Keratinocyte (primary cell): ENCODE measurements around the gene ZNF710. TPM values are rescaled to one million over a fixed set of nuclear protein-coding genes. Genes with fewer than 3 reads are reported as not detected.

Source experiments
- DNase-seq: peaks from one replicate; pipeline ENCODE4 v3.0.0-alpha.2; 2011; ENCODE audit warnings: low read depth, missing footprints, low spot score
- FAIRE-seq: peaks from 2 replicates; lab custom pipeline; 2011; peaks lifted over from hg19 to GRCh38; lab: Jason Lieb, UNC
- H2AFZ ChIP-seq: 2 replicates; pipeline ENCODE4 v1.6.0; 2012; ENCODE audit warnings: low read length, control low read depth, inconsistent platforms; ENCODE audit not compliant: control insufficient read depth
- H3K27ac ChIP-seq: 2 replicates; pipeline ENCODE4 v1.5.1; 2011; ENCODE audit warnings: low read length; ENCODE audit not compliant: control insufficient read depth, insufficient read depth
- H3K27me3 ChIP-seq: 3 replicates; pipeline ENCODE4 v1.6.0; 2011; ENCODE audit warnings: low read length; ENCODE audit not compliant: control insufficient read depth, insufficient read depth; ENCODE audit errors: extremely low read depth
- H3K36me3 ChIP-seq, 2 experiments: 2 replicates in 1 of 2; 3 replicates in 1 of 2; pipeline ENCODE4 v1.5.1; 2011; ENCODE audit warnings: low read length in 2 of 2, mild to moderate bottlenecking in 1 of 2; ENCODE audit not compliant: control insufficient read depth in 2 of 2, insufficient read depth in 2 of 2; ENCODE audit errors: extremely low read depth in 1 of 2
- H3K4me1 ChIP-seq: 3 replicates; pipeline ENCODE4 v1.5.1; 2011; ENCODE audit warnings: low read length; ENCODE audit not compliant: control insufficient read depth, insufficient read depth; ENCODE audit errors: extremely low read depth
- H3K4me2 ChIP-seq: 3 replicates; pipeline ENCODE4 v1.6.0; 2011; ENCODE audit warnings: low read depth, low read length; ENCODE audit not compliant: control insufficient read depth, insufficient read depth; ENCODE audit errors: extremely low read depth
- H3K4me3 ChIP-seq, 3 experiments: fragments of 200-600 bp in 1 of 3; sonication (generic) in 1 of 3; 2 replicates in 2 of 3; 3 replicates in 1 of 3; pipeline ENCODE4 v1.5.1; 2011 to 2016; ENCODE audit warnings: low read length in 3 of 3, mild to moderate bottlenecking in 3 of 3, control low read depth in 2 of 3, inconsistent platforms in 1 of 3, low read depth in 1 of 3, mixed read lengths in 1 of 3, mixed run types in 1 of 3, moderate library complexity in 1 of 3; ENCODE audit not compliant: control insufficient read depth in 2 of 3, insufficient read depth in 2 of 3; ENCODE audit errors: extremely low read depth in 1 of 3
- H3K79me2 ChIP-seq: 2 replicates; pipeline ENCODE4 v1.6.0; 2012; ENCODE audit warnings: low read length; ENCODE audit not compliant: control insufficient read depth, insufficient read depth
- H3K9ac ChIP-seq: 3 replicates; pipeline ENCODE4 v1.6.0; 2011; ENCODE audit warnings: low read length; ENCODE audit not compliant: control insufficient read depth, insufficient read depth; ENCODE audit errors: extremely low read depth
- H3K9me1 ChIP-seq: 3 replicates; pipeline ENCODE4 v1.6.0; 2011; ENCODE audit warnings: low read length; ENCODE audit not compliant: control insufficient read depth, insufficient read depth; ENCODE audit errors: extremely low read depth
- H3K9me3 ChIP-seq: 2 replicates; pipeline ENCODE4 v1.5.1; 2012; ENCODE audit warnings: low read depth, low read length; ENCODE audit not compliant: control insufficient read depth
- H4K20me1 ChIP-seq: 3 replicates; pipeline ENCODE4 v1.6.0; 2011; ENCODE audit warnings: low read length; ENCODE audit not compliant: control insufficient read depth, insufficient read depth; ENCODE audit errors: extremely low read depth
- EZH2 ChIP-seq: IDR thresholded peaks from one replicate; pipeline ENCODE4 v1.6.1; 2012; ENCODE audit warnings: inconsistent platforms, mild to moderate bottlenecking, low read length, moderate library complexity
- dilution Hi-C: fragments of 300-500 bp; cut with MboI; formaldehyde crosslinking; loops from one replicate; pipeline ENCODE4 v1.7.0; 2020; ENCODE audit warnings: low sequenced_read_pairs; ENCODE audit not compliant: extremely low pct_ligation_motif_present
- polyA plus RNA-seq, 5 experiments: library from polyadenylated mRNA; depleted of rRNA in 3 of 5; stranded (reverse) in 3 of 5; stranded (forward) in 1 of 5; unstranded in 1 of 5; fragments of >200 nt; gene quantifications; 1 replicate in 1 of 5; 2 replicates in 3 of 5; 3 replicates in 1 of 5; pipeline versions ENCODE4 v1.2.1 to v1.2.3, GENCODE V29; 2011 to 2012; ENCODE audit warnings: missing spikeins in 2 of 5, low read depth in 1 of 5, low replicate concordance in 1 of 5
- TF ChIP-seq, protein P1 (sequence below), 3 experiments: IDR thresholded peaks in 1 of 3; conservative IDR thresholded peaks in 1 of 3; optimal IDR thresholded peaks in 1 of 3; 2 replicates in 2 of 3; 3 replicates in 1 of 3; pipeline versions ENCODE3 to v1.5.1; 2011; ENCODE audit warnings: low read length in 3 of 3, mild to moderate bottlenecking in 3 of 3, moderate library complexity in 2 of 3, control low read depth in 1 of 3, inconsistent platforms in 1 of 3; ENCODE audit not compliant: insufficient read depth in 2 of 3; ENCODE audit errors: extremely low read depth in 1 of 3

Gene ZNF710
- polyA plus RNA-seq, 1 donor (not counting 4 experiments of a cell fraction or from before 2014, with no cell fraction given): 4.5 TPM

DNA sequence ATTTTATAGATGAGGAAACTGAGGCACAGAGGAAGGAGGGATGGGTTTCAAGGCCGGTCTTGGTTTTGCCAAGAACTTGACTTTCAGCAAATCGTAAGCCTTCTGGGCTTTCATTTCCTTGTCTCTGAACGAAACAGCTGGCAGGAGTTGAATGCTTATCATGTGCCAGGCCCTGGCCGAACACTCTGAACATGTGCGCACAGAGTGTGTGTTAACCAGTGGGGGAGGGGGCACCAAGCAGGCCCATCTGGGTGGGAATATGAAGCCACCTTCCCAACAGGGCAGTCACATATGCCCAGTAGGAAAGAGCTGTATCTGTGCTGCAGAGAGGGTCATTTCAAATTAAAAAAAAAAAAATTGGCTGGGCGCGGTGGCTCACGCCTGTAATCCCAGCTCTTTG, 29.3 kb downstream of the ZNF710 start:
- FAIRE-seq: no peak

DNA sequence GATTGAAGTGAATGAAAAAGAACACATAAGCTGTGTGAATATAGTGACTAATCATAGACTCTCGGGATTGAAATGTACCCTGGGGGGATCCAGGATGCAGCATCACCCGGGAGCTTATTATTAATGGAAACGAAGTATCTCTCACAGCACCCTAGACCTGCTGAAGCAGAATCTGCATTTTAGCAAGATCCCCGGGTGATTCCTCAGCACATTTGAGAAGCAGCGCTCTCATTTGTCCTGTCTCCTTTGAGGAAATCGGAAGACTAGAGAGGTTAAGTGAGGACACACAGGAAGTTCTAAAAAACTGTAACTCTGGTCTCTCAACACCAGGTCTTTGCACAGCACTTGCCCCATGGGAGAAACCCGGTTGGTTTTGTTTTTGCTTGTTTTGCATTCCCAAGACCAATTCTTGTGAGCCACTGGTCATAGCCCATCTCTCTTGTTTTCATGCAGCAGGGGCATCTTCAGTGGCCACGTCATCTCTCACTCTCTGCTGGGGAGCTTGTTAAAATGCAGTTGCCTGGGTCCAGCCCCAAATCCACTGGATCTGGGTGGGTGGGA, 30.2 kb downstream of the ZNF710 start:
- Histone ChIP-seq H3K4me2 (peak overlapping the region; percentile 7), H3K27ac (no peak overlapping the region), H3K79me2 (peaks cover 14% of the 10 kb centered on the region), H2AFZ (no peak overlapping the region), H4K20me1 (no peaks in the 10 kb centered on the region), H3K4me1 (peaks cover 28% of the 10 kb centered on the region), H3K27me3 (no peaks in the 10 kb centered on the region), H3K9me1 (no peaks in the 10 kb centered on the region), H3K4me3 (no peak overlapping the region), H3K36me3 (no peaks in the 10 kb centered on the region), H3K9me3 (no peaks in the 10 kb centered on the region), H3K9ac (no peak overlapping the region)
- no peak for DNase-seq
- dilution Hi-C loops: no loop called here
- no peak for FAIRE-seq
- no peak for TF ChIP-seq EZH2
- TF ChIP-seq, protein P1, sequence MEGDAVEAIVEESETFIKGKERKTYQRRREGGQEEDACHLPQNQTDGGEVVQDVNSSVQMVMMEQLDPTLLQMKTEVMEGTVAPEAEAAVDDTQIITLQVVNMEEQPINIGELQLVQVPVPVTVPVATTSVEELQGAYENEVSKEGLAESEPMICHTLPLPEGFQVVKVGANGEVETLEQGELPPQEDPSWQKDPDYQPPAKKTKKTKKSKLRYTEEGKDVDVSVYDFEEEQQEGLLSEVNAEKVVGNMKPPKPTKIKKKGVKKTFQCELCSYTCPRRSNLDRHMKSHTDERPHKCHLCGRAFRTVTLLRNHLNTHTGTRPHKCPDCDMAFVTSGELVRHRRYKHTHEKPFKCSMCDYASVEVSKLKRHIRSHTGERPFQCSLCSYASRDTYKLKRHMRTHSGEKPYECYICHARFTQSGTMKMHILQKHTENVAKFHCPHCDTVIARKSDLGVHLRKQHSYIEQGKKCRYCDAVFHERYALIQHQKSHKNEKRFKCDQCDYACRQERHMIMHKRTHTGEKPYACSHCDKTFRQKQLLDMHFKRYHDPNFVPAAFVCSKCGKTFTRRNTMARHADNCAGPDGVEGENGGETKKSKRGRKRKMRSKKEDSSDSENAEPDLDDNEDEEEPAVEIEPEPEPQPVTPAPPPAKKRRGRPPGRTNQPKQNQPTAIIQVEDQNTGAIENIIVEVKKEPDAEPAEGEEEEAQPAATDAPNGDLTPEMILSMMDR (optimal IDR thresholded peaks at IDR 0.05 in 1 of 3, IDR thresholded peaks at IDR 0.05 in 1 of 3, conservative IDR thresholded peaks at IDR 0.05 in 1 of 3; ENCODE audit: extremely low read depth in 1 of 3, insufficient read depth in 2 of 3, low read length in 3 of 3): no peak

More for the DNA sequence above, 29.3 kb downstream of the ZNF710 start:
- dilution Hi-C loops: no loop called here
- no peaks in the 10 kb centered on the region for H3K27me3 ChIP-seq
- DNase-seq: no peak
- no peaks in the 10 kb centered on the region for H3K9me1 ChIP-seq
- H3K9me3 ChIP-seq: no peaks in the 10 kb centered on the region
- H3K79me2 ChIP-seq: peaks cover 14% of the 10 kb centered on the region
- H3K4me2 ChIP-seq: no peak overlapping the region
- TF ChIP-seq, protein P1 (optimal IDR thresholded peaks at IDR 0.05 in 1 of 3, IDR thresholded peaks at IDR 0.05 in 1 of 3, conservative IDR thresholded peaks at IDR 0.05 in 1 of 3; ENCODE audit: extremely low read depth in 1 of 3, insufficient read depth in 2 of 3, low read length in 3 of 3): no peak
- TF ChIP-seq EZH2: no peak
- no peak overlapping the region for H3K27ac ChIP-seq
- H3K4me3 ChIP-seq: no peak overlapping the region
- no peak overlapping the region for H2AFZ ChIP-seq
- peaks cover 22% of the 10 kb centered on the region for H3K4me1 ChIP-seq
- H3K9ac ChIP-seq: no peak overlapping the region
- H3K36me3 ChIP-seq: no peaks in the 10 kb centered on the region
- H4K20me1 ChIP-seq: no peaks in the 10 kb centered on the region
